Activated naive CD4-positive, alpha-beta T cell treated with anti-CD3 and anti-CD28 coated beads, Interleukin-2, amount 50 U/mL, for 24 hours (primary cell): ENCODE data around the gene NIPSNAP3A.
"Not testable (repeated sequence)": the region's sequence is repeated elsewhere in the genome, so short reads cannot be mapped to it uniquely, and the experiment has no call there.

Experiments used
- H3K27ac Mint-ChIP-seq: one replicate; pipeline ENCODE4 v1.8.0; 2021; ENCODE audit warnings: mild to moderate bottlenecking, mixed read lengths
- H3K27me3 Mint-ChIP-seq: one replicate; pipeline ENCODE4 v1.8.0; 2021; ENCODE audit warnings: mixed read lengths
- H3K36me3 Mint-ChIP-seq: one replicate; pipeline ENCODE4 v1.8.0; 2021; ENCODE audit warnings: mixed read lengths
- H3K4me1 Mint-ChIP-seq: one replicate; pipeline ENCODE4 v1.8.0; 2021; ENCODE audit warnings: mixed read lengths
- H3K4me3 Mint-ChIP-seq: one replicate; pipeline ENCODE4 v1.8.0; 2021; ENCODE audit warnings: mild to moderate bottlenecking, mixed read lengths
- H3K9me3 Mint-ChIP-seq: one replicate; pipeline ENCODE4 v1.8.0; 2021; ENCODE audit warnings: mixed read lengths

NIPSNAP3A gene

GRCh38 chr9:104747565-104748358 lies at the start of gene NIPSNAP3A:
TSS of gene NIPSNAP3A (plus strand) at chr9:104747683. CDS start at chr9:104747793, 110 bp downstream.
- H3K4me1 Mint-ChIP-seq, result peaks cover 28% of the 10 kb centered on the region
- peaks cover 5% of the 10 kb centered on the region for H3K36me3 Mint-ChIP-seq
- H3K9me3 Mint-ChIP-seq, result no peaks in the 10 kb centered on the region

GRCh38 chr9:104700306-104700705 lies 47.2 kb upstream of the NIPSNAP3A start:
- peaks cover 1% of the 10 kb centered on the region for H3K36me3 Mint-ChIP-seq
- H3K27me3 Mint-ChIP-seq, result no peaks in the 10 kb centered on the region
- H3K4me1 Mint-ChIP-seq, result no peaks in the 10 kb centered on the region
- H3K4me3 Mint-ChIP-seq, result no peak overlapping the region
- H3K9me3 Mint-ChIP-seq, result peaks cover 4% of the 10 kb centered on the region
- no peak overlapping the region for H3K27ac Mint-ChIP-seq

More at GRCh38 chr9:104747565-104748358, at the start of gene NIPSNAP3A:
- Mint-ChIP-seq H3K27me3 (no peaks in the 10 kb centered on the region), H3K4me3 (peak within 1 kb of the TSS; percentile 93), H3K27ac (peak within 1 kb of the TSS; percentile 96)

GRCh38 chr9:104708737-104709136 lies 38.7 kb upstream of the NIPSNAP3A start:
- not testable (repeated sequence) for H3K4me3 Mint-ChIP-seq, H3K27ac Mint-ChIP-seq, H3K36me3 Mint-ChIP-seq, H3K9me3 Mint-ChIP-seq, H3K4me1 Mint-ChIP-seq, H3K27me3 Mint-ChIP-seq

DNA sequence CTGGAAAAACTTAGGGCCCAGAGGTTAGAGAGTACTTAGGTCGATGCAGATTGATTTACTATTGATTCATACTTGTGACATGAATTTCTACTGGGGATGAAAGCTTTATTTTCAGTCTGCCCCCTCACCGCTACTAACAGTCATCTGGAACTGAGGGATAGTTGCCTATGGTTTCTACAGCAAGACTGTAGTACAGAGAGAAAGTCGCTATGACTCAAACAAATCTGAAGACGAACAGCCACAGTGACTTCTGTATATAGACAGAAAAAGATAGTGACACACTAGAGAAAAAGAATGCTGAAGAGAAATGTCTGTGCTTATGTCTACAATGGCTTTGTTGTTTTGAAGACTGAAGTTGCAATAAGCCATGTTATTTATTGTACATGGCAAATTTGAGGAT lies 35.9 kb upstream of the NIPSNAP3A start:
- Mint-ChIP-seq H3K4me1 (no peaks in the 10 kb centered on the region), H3K27ac (no peak overlapping the region), H3K27me3 (no peaks in the 10 kb centered on the region), H3K4me3 (no peak overlapping the region), H3K36me3 (peaks cover 3% of the 10 kb centered on the region), H3K9me3 (no peaks in the 10 kb centered on the region)

GRCh38 chr9:104725014-104725413 lies 22.5 kb upstream of the NIPSNAP3A start:
- H3K4me3 Mint-ChIP-seq, result no peak overlapping the region
- H3K4me1 Mint-ChIP-seq, result no peaks in the 10 kb centered on the region
- no peaks in the 10 kb centered on the region for H3K9me3 Mint-ChIP-seq
- H3K27me3 Mint-ChIP-seq, result no peaks in the 10 kb centered on the region
- no peak overlapping the region for H3K27ac Mint-ChIP-seq
- peaks cover 2% of the 10 kb centered on the region for H3K36me3 Mint-ChIP-seq

DNA sequence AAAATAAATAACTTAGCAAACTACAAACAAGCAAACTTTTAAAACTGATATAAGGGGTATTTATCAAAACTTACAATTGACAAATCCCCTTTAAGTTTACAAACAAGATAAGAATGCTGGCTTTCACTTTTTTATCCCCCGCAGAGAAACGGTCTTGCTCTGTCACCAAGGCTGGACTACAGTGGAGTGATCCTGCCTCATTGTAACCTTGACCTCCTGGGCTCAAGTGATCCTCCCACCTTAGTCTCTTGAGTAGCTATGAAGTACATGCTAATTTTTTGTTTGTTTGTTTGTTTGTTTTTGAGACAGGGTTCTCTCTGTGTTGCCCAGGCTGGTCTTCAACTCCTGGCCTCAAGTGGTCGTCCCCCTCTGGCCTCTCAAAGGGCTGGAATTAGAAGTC lies 9.0 kb upstream of the NIPSNAP3A start:
- no peak overlapping the region for H3K27ac Mint-ChIP-seq
- peaks cover 1% of the 10 kb centered on the region for H3K36me3 Mint-ChIP-seq
- no peaks in the 10 kb centered on the region for H3K9me3 Mint-ChIP-seq
- no peak overlapping the region for H3K4me3 Mint-ChIP-seq
- H3K27me3 Mint-ChIP-seq, result no peaks in the 10 kb centered on the region
- peaks cover 3% of the 10 kb centered on the region for H3K4me1 Mint-ChIP-seq

DNA sequence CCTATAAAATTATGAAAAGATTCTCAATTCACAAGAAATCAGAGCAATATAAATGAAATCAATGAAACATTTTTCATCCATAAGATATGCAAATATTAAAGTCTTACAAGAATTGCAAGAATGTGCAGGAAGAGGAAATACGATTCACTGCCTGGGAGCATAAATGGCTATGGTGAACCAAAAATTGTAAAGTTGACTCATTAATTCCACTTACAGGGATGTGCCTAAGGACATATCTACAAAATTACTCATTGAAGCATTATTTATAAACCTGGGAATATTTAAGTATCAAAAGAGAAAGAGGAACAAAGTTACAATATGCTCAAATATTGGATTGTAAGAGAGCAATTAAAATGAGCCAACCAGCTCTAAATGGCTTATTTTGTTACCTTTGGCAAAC lies 6.9 kb upstream of the NIPSNAP3A start:
- H3K9me3 Mint-ChIP-seq, result no peaks in the 10 kb centered on the region

GRCh38 chr9:104743376-104743985 lies 4.0 kb upstream of the NIPSNAP3A start:
- no peak overlapping the region for H3K27ac Mint-ChIP-seq
- no peak overlapping the region for H3K4me3 Mint-ChIP-seq
- no peaks in the 10 kb centered on the region for H3K27me3 Mint-ChIP-seq
- H3K9me3 Mint-ChIP-seq, result no peaks in the 10 kb centered on the region
- H3K36me3 Mint-ChIP-seq, result no peaks in the 10 kb centered on the region
- peaks cover 16% of the 10 kb centered on the region for H3K4me1 Mint-ChIP-seq

More for the DNA sequence above, 6.9 kb upstream of the NIPSNAP3A start:
- Mint-ChIP-seq H3K27me3 (no peaks in the 10 kb centered on the region), H3K4me3 (no peak overlapping the region), H3K36me3 (no peaks in the 10 kb centered on the region), H3K27ac (no peak overlapping the region), H3K4me1 (peaks cover 3% of the 10 kb centered on the region)

- Mint-ChIP-seq H3K4me3 (peak overlapping the region; percentile 19), H3K9me3 (no peaks in the 10 kb centered on the region), H3K27me3 (no peaks in the 10 kb centered on the region), H3K36me3 (no peaks in the 10 kb centered on the region), H3K4me1 (peaks cover 28% of the 10 kb centered on the region), H3K27ac (no peak overlapping the region)
These were observed 1.6 kb upstream of the NIPSNAP3A start for GRCh38 chr9:104745852-104746251.

- Mint-ChIP-seq H3K4me1 (peaks cover 28% of the 10 kb centered on the region), H3K9me3 (no peaks in the 10 kb centered on the region), H3K27ac (no peak overlapping the region), H3K36me3 (peaks cover 2% of the 10 kb centered on the region), H3K27me3 (no peaks in the 10 kb centered on the region), H3K4me3 (peak overlapping the region; percentile 30)
These were observed 1.2 kb upstream of the NIPSNAP3A start for GRCh38 chr9:104746285-104746684.

DNA sequence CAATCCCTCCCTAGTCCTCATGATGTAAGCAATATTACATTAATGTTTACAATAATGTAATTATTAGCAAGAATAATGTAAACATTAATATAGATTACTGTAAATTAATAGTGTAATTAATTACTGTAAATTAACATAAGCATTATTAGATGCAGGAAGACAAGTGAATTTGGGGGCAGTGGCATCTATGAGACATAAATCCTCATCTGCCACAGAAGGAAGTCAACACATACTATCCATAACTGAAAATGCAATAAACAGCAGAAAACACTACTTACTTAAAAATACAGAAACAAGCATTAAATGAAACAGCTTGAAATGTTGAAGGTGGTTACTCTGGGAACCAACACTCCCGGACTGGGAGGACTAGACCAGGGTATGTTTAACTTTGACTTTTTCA lies 685 bp upstream of the NIPSNAP3A start:
- peak overlapping the region; percentile 93 for H3K4me3 Mint-ChIP-seq
- no peaks in the 10 kb centered on the region for H3K9me3 Mint-ChIP-seq
- peaks cover 28% of the 10 kb centered on the region for H3K4me1 Mint-ChIP-seq
- no peaks in the 10 kb centered on the region for H3K27me3 Mint-ChIP-seq
- H3K27ac Mint-ChIP-seq, result peak overlapping the region; percentile 96
- peaks cover 2% of the 10 kb centered on the region for H3K36me3 Mint-ChIP-seq

DNA sequence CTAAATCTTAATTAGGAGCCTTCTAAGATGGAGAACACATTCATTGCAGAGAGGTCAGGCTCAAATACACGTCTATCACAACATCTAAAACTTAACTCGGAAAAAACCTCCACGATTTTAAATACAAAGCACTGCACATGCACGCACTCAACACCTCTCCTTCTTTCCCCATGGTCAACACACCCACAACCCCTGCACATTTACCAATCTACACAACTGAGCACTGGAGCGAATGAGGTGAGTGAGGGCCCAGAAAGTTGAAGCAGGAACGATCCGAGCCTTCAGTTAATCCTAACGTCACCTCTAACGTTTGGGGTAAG lies 278 bp upstream of the NIPSNAP3A start:
- Mint-ChIP-seq H3K4me1 (peaks cover 28% of the 10 kb centered on the region), H3K9me3 (no peaks in the 10 kb centered on the region), H3K4me3 (peak overlapping the region; percentile 93), H3K27me3 (no peaks in the 10 kb centered on the region), H3K36me3 (peaks cover 2% of the 10 kb centered on the region), H3K27ac (peak overlapping the region; percentile 96)

DNA sequence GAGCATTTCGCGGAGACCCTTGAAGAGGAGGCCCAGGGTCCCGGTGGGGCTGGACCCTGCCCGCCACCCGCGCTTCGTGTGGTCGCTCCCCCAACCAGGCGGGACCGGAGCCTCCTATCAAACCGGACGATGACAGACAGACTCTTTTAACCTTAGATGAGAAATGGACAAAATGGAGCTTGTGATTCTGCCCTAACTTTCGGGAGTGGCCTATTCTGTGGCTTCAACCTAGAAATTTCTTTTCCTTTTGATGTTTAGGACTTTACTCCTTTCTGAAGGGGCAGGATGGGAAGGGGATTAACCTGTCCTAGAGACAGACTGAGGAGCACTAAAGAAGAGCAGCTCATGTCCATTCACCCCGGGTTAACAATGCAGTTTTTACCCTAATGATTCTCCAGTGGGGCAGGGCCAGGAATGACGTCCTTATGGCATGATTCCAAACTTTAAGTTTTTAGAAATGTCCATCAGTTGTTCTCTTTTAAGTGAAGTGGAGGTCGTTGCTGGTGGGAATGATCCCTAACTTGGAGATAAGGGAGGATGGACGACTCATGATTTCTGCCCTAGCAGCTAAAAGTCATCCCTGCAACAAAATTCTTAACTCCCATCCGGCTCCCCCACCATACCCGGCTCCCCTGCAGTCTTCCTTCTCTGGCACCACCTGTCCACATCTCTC lies 1.0 kb downstream of the NIPSNAP3A start:
- Mint-ChIP-seq H3K27me3 (no peaks in the 10 kb centered on the region), H3K36me3 (peaks cover 6% of the 10 kb centered on the region), H3K4me1 (peaks cover 25% of the 10 kb centered on the region), H3K27ac (peak overlapping the region; percentile 92), H3K9me3 (no peaks in the 10 kb centered on the region), H3K4me3 (peak overlapping the region; percentile 93)

DNA sequence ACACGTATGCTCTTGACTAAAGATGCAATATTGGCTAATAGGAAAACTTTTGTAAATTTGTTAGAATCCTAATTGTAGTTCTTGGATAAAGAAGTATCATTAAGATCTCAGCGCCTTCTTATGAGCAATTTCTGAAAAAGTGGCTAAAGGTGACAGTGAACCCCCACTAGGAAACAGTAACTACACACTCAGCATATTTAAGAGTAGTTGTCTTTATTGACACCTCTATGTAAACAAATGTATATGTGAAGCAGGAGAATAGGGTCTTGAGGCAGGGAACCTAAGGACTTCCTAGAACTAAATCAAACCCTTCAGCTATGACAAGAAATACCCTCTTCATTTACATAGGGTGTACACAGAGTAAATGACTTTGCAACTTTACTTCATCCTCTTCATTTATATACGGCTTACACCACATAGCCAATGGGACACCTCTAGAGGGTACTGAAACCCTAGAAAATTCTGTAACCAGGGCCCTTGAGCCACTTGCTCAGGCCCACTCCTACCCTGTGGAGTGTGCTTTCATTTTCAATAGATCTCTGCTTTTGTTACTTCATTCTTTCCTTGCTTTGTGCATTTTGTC lies 2.8 kb downstream of the NIPSNAP3A start:
- H3K27me3 Mint-ChIP-seq, result no peaks in the 10 kb centered on the region
- peaks cover 11% of the 10 kb centered on the region for H3K36me3 Mint-ChIP-seq
- no peak overlapping the region for H3K27ac Mint-ChIP-seq
- no peaks in the 10 kb centered on the region for H3K9me3 Mint-ChIP-seq
- H3K4me3 Mint-ChIP-seq, result no peak overlapping the region
- H3K4me1 Mint-ChIP-seq, result peaks cover 25% of the 10 kb centered on the region

DNA sequence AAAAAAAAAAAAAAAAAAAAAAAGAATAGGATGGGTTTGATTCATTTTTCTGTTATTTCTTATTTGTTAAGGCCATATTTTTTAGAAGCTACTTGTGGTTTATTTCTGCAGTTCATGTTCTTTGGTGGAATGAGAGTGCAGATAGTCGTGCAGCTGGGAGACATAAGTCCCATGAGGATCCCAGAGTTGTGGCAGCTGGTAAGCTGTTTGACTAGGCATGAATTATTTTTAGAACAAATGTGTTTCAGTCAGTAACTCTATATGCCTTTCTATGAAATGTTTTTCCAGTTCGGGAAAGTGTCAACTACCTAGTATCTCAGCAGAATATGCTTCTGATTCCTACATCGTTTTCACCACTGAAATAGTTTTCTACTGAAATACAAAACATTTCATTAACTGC lies 11.5 kb downstream of the NIPSNAP3A start:
- Mint-ChIP-seq H3K4me1 (no peaks in the 10 kb centered on the region), H3K36me3 (peaks cover 1% of the 10 kb centered on the region), H3K9me3 (no peaks in the 10 kb centered on the region), H3K27ac (no peak overlapping the region), H3K27me3 (no peaks in the 10 kb centered on the region), H3K4me3 (no peak overlapping the region)

- H3K27me3 Mint-ChIP-seq, result no peaks in the 10 kb centered on the region
- no peak overlapping the region for H3K27ac Mint-ChIP-seq
- no peaks in the 10 kb centered on the region for H3K9me3 Mint-ChIP-seq
- peak overlapping the region; percentile 89 for H3K4me3 Mint-ChIP-seq
- H3K4me1 Mint-ChIP-seq, result no peaks in the 10 kb centered on the region
- no peaks in the 10 kb centered on the region for H3K36me3 Mint-ChIP-seq
These were observed 17.7 kb downstream of the NIPSNAP3A start for GRCh38 chr9:104765138-104765537.
